GM20000 (cell line): Measurements from ENCODE around the gene ABCA13.
"Not testable (repeated sequence)": the region's sequence is repeated elsewhere in the genome, so short reads cannot be mapped to it uniquely, and the experiment has no call there.

Experiments used
- DNase-seq: peaks from one replicate; pipeline ENCODE4 v3.0.0; 2012; ENCODE audit warnings: low spot score
- TF ChIP-seq, protein P1 (sequence below): IDR thresholded peaks from 2 replicates; pipeline ENCODE4 v1.5.1; 2012; ENCODE audit warnings: mild to moderate bottlenecking, control low read depth; ENCODE audit errors: extremely low read depth, missing control alignments

The ABCA13 gene

DNA sequence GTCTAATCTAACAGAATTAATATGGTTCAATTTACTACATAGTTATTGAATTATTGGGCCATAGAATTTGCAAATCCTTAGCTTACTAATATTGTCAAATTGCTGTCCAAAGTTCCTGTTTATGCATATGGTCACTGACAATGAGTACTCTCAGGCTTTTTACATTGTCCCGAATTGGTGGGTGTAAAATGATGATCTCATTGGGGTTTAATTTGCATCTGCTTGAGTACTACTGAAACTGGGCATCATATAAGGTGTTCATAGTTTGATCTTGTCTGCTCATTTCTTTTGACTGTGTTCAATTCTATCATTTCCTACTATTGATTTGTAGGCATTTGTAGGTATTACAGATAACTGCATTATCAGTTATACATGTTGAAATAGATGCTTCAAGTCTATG is 12.7 kb downstream of the ABCA13 start:
- TF ChIP-seq, protein P1, sequence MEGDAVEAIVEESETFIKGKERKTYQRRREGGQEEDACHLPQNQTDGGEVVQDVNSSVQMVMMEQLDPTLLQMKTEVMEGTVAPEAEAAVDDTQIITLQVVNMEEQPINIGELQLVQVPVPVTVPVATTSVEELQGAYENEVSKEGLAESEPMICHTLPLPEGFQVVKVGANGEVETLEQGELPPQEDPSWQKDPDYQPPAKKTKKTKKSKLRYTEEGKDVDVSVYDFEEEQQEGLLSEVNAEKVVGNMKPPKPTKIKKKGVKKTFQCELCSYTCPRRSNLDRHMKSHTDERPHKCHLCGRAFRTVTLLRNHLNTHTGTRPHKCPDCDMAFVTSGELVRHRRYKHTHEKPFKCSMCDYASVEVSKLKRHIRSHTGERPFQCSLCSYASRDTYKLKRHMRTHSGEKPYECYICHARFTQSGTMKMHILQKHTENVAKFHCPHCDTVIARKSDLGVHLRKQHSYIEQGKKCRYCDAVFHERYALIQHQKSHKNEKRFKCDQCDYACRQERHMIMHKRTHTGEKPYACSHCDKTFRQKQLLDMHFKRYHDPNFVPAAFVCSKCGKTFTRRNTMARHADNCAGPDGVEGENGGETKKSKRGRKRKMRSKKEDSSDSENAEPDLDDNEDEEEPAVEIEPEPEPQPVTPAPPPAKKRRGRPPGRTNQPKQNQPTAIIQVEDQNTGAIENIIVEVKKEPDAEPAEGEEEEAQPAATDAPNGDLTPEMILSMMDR = no peak
- DNase-seq = no peak

DNA sequence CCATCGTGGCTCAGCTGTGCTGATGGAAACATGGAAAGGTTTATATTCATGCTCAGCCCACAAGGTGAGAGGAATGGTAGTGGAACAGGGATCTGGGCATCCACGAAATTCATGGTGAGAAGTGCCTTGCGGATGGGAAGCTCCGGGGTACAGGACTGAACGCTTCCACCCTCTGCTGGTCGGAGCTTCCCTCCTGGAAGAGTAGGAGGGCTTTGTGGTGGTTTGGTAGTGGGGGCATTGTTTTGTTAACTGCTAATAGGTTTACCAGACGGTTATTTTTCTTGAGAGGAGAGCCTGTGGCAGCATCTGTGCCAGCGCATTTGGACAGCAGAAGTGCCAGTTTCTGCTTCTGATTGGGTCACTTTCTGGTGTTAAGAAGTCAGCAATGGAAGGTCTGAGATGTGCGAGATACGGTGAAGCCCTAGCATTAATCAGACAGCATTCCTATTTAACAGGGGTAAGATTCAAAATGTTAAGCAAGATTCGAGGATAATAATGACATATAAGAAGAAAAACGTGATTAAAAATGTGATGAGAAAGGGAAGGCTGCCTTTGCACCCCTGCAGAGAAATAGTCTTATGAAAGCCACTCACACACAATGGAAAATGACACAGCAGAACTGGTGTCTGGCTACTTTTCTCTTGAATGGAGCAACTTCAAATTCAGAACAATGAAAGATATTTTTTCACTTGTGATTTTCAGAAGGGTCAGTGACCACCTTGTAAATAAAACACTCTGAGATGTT is 17.7 kb downstream of the ABCA13 start:
- DNase-seq = no peak
- TF ChIP-seq, protein P1 = no peak

DNA sequence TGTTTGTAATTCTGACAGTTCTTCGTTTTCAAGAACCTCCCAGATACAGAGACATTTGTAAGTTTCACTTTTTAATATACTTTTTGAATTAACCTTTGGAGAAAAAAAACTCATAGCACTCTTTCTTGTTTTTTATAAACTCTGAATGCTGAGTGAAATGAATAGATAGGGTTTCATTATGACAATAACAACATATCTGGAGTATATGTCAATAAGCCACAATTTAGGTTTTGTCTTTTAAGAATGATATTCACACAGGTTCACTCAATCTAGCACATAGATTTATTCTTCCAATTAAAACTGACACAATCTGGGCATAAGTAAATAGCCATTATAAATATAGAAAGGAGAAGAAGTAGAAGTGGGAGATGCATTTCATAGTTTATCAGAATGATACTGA is 21.7 kb downstream of the ABCA13 start:
- TF ChIP-seq, protein P1 = no peak
- no peak for DNase-seq

DNA sequence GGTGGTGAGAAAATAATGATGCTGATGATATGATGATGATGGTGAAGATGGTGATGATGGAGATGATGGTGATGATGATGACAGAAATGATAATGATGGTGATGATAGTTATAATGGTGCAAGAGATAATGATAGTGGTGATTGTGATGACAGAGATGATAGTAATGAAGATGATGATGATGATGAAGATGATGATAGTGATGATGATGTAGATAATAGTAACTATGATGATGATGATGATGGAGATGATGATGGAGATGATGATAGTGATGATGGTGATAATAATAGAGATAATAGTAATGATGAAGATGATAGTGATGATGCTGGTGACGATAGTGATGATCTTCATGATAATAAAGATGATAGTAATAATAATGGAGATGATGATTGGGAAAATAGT is 22.2 kb downstream of the ABCA13 start:
- DNase-seq = no peak
- TF ChIP-seq, protein P1 = no peak

- not testable (repeated sequence) for DNase-seq
Measured at GRCh38 chr7:48200946-48201589, 29.8 kb downstream of the ABCA13 start.

DNA sequence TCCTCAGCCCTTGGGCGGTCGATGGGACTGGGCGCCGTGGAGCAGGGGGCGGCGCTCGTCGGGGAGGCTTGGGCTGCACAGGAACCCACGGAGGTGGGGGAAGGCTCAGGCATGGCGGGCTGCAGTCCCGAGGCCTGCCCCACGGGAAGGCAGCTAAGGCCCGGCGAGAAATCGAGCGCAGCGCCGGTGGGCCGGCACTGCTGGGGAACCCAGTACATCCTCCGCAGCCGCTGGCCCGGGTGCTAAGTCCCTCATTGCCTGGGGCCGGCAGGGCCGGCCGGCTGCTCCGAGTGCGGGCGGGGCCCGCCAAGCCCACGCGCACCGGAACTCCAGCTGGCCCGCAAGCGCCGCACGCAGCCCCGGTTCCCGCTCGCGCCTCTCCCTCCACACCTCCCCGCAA is 31.7 kb downstream of the ABCA13 start:
- DNase-seq = not testable (repeated sequence)

DNA sequence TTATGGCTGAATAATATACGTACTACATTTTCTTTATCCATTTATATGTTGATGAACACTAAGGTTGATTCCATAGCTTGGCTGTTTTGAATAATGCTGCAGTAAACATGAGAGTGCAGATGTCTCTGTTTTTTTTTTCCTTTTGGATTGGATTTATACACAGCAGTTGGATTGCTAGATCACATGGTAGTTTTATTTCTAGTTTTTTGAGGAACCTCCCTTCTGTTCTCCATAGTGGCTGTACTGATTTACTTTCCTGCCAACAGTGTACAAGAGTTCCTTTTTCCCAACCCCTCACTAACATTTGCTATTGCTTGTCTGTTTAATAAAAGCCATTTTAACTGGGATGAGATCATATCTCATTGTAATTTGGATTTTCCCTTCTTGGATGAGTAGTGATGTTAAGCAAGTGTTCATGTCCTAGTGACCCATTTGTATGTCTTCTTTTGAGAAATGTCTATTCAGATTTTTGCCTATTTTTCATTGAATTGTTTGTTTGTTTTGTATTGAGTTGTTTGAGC is 36.0 kb downstream of the ABCA13 start:
- DNase-seq = no peak
- TF ChIP-seq, protein P1 = no peak

GRCh38 chr7:48209004-48209600 is 37.8 kb downstream of the ABCA13 start:
- DNase-seq = no peak
- TF ChIP-seq, protein P1 = no peak
